HEK293 (cell line): ENCODE results near the gene CARD8.

ENCODE experiments used
- ZNF560 ChIP-seq: fragments of 450-650 bp; formaldehyde crosslinking; IDR thresholded peaks from 2 replicates; pipeline ENCODE4 v1.5.1; 2017; ENCODE audit warnings: missing biosample characterization, missing genetic modification characterization, borderline replicate concordance
- ZNF629 ChIP-seq: fragments of 450-650 bp; formaldehyde crosslinking; IDR thresholded peaks from 2 replicates; pipeline ENCODE4 v1.5.1; 2017; ENCODE audit warnings: missing biosample characterization, missing genetic modification characterization
- ZNF776 ChIP-seq: fragments of 450-650 bp; formaldehyde crosslinking; IDR thresholded peaks from 2 replicates; pipeline ENCODE4 v1.5.0; 2017; ENCODE audit warnings: missing biosample characterization, missing genetic modification characterization, borderline replicate concordance
- TF ChIP-seq, protein P1 (sequence below): fragments of 450-650 bp; formaldehyde crosslinking; IDR thresholded peaks from 2 replicates; pipeline ENCODE4 v1.5.1; 2016; ENCODE audit warnings: missing biosample characterization, missing genetic modification characterization
- TF ChIP-seq, protein P2 (sequence below): IDR thresholded peaks from 2 replicates; pipeline ENCODE4 v1.6.1; 2011; ENCODE audit warnings: mild to moderate bottlenecking, low read depth, low read length, borderline replicate concordance
- TF ChIP-seq, protein P3 (sequence below): fragments of 450-650 bp; formaldehyde crosslinking; IDR thresholded peaks from 2 replicates; pipeline ENCODE4 v1.5.1; 2017; ENCODE audit warnings: missing biosample characterization, missing genetic modification characterization
- TF ChIP-seq, protein P4 (sequence below): fragments of 450-650 bp; formaldehyde crosslinking; IDR thresholded peaks from 2 replicates; pipeline ENCODE4 v1.5.1; 2016; ENCODE audit warnings: missing biosample characterization, missing genetic modification characterization

DNA sequence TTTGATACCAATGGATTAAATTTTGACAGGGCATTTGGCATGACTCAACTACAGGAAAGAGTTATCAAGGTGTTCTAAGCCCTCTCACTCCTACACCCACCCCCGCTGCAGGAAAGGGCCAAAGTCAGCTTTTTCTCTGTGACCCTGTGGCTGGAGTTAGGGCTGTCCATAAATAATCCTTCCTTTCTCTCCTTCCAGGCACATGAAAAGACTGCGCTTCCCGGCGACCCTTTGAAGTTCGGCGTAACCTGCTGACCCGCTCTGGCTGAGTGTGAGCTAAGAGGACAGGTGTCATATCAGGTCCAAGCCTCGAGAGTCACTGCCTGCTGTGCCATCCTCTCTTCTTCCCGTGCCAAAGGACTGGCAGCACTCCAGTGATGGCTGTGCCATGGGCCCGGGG is 39.7 kb upstream of the CARD8 start:
- TF ChIP-seq, protein P1, sequence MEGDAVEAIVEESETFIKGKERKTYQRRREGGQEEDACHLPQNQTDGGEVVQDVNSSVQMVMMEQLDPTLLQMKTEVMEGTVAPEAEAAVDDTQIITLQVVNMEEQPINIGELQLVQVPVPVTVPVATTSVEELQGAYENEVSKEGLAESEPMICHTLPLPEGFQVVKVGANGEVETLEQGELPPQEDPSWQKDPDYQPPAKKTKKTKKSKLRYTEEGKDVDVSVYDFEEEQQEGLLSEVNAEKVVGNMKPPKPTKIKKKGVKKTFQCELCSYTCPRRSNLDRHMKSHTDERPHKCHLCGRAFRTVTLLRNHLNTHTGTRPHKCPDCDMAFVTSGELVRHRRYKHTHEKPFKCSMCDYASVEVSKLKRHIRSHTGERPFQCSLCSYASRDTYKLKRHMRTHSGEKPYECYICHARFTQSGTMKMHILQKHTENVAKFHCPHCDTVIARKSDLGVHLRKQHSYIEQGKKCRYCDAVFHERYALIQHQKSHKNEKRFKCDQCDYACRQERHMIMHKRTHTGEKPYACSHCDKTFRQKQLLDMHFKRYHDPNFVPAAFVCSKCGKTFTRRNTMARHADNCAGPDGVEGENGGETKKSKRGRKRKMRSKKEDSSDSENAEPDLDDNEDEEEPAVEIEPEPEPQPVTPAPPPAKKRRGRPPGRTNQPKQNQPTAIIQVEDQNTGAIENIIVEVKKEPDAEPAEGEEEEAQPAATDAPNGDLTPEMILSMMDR, result no peak
- TF ChIP-seq ZNF629 (tag by site-specific recombination) (no peak), ZNF776 (tag by site-specific recombination) (no peak), ZNF560 (tag by site-specific recombination) (no peak)
- TF ChIP-seq, protein P2, sequence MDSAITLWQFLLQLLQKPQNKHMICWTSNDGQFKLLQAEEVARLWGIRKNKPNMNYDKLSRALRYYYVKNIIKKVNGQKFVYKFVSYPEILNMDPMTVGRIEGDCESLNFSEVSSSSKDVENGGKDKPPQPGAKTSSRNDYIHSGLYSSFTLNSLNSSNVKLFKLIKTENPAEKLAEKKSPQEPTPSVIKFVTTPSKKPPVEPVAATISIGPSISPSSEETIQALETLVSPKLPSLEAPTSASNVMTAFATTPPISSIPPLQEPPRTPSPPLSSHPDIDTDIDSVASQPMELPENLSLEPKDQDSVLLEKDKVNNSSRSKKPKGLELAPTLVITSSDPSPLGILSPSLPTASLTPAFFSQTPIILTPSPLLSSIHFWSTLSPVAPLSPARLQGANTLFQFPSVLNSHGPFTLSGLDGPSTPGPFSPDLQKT, result no peak
- TF ChIP-seq, protein P3, sequence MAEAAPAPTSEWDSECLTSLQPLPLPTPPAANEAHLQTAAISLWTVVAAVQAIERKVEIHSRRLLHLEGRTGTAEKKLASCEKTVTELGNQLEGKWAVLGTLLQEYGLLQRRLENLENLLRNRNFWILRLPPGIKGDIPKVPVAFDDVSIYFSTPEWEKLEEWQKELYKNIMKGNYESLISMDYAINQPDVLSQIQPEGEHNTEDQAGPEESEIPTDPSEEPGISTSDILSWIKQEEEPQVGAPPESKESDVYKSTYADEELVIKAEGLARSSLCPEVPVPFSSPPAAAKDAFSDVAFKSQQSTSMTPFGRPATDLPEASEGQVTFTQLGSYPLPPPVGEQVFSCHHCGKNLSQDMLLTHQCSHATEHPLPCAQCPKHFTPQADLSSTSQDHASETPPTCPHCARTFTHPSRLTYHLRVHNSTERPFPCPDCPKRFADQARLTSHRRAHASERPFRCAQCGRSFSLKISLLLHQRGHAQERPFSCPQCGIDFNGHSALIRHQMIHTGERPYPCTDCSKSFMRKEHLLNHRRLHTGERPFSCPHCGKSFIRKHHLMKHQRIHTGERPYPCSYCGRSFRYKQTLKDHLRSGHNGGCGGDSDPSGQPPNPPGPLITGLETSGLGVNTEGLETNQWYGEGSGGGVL, result no peak
- TF ChIP-seq, protein P4, sequence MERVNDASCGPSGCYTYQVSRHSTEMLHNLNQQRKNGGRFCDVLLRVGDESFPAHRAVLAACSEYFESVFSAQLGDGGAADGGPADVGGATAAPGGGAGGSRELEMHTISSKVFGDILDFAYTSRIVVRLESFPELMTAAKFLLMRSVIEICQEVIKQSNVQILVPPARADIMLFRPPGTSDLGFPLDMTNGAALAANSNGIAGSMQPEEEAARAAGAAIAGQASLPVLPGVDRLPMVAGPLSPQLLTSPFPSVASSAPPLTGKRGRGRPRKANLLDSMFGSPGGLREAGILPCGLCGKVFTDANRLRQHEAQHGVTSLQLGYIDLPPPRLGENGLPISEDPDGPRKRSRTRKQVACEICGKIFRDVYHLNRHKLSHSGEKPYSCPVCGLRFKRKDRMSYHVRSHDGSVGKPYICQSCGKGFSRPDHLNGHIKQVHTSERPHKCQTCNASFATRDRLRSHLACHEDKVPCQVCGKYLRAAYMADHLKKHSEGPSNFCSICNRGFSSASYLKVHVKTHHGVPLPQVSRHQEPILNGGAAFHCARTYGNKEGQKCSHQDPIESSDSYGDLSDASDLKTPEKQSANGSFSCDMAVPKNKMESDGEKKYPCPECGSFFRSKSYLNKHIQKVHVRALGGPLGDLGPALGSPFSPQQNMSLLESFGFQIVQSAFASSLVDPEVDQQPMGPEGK (tag by site-specific recombination), result no peak
